GM19372 (cell line): ENCODE measurements around the gene HSPA12B.

ENCODE experiments used
- ATAC-seq: cut with Tn5 transposase; IDR thresholded peaks from one replicate; pipeline ENCODE4 v1.9.1; 2021; ENCODE audit warnings: mild to moderate bottlenecking, low read depth, moderate library complexity; ENCODE audit not compliant: unreplicated experiment

Gene HSPA12B

GRCh38 chr20:3702611-3703391, 29.7 kb upstream of the HSPA12B start:
- ATAC-seq = no peak

- no peak for ATAC-seq
Measured at GRCh38 chr20:3704087-3704486, 28.4 kb upstream of the HSPA12B start.

- no peak for ATAC-seq
Measured at GRCh38 chr20:3705491-3705969, 27.0 kb upstream of the HSPA12B start.

GRCh38 chr20:3705970-3706739, 26.3 kb upstream of the HSPA12B start:
- no peak for ATAC-seq

GRCh38 chr20:3706774-3707507, 25.5 kb upstream of the HSPA12B start:
- ATAC-seq = no peak

GRCh38 chr20:3707508-3707899, 25.0 kb upstream of the HSPA12B start:
- ATAC-seq = no peak

GRCh38 chr20:3710011-3710466, 22.4 kb upstream of the HSPA12B start:
- no peak for ATAC-seq

- no peak for ATAC-seq
Measured at GRCh38 chr20:3710703-3711483, 21.6 kb upstream of the HSPA12B start.

- ATAC-seq = no peak
Measured at GRCh38 chr20:3711484-3711941, 21.0 kb upstream of the HSPA12B start.

GRCh38 chr20:3712279-3712873, 20.1 kb upstream of the HSPA12B start, which contains the start of gene SIGLEC1:
TSS of gene SIGLEC1 (minus strand) at chr20:3712600. CDS start at chr20:3707128, 5,472 bp downstream.
- ATAC-seq = no peak

GRCh38 chr20:3714092-3714491, 18.4 kb upstream of the HSPA12B start:
- ATAC-seq = no peak

GRCh38 chr20:3716195-3716834, 16.2 kb upstream of the HSPA12B start:
- ATAC-seq = no peak

- no peak for ATAC-seq
Measured at GRCh38 chr20:3719046-3719445, 13.4 kb upstream of the HSPA12B start.

- no peak for ATAC-seq
Measured at GRCh38 chr20:3720068-3720467, 12.4 kb upstream of the HSPA12B start.

- ATAC-seq = no peak
Measured at GRCh38 chr20:3720626-3721025, 11.9 kb upstream of the HSPA12B start.

GRCh38 chr20:3721912-3722311, 10.6 kb upstream of the HSPA12B start:
- no peak for ATAC-seq

- no peak for ATAC-seq
Measured at GRCh38 chr20:3723284-3723683, 9.2 kb upstream of the HSPA12B start.

- no peak for ATAC-seq
Measured at GRCh38 chr20:3724356-3724755, 8.1 kb upstream of the HSPA12B start.

GRCh38 chr20:3727401-3728021, 5.0 kb upstream of the HSPA12B start:
- ATAC-seq = no peak
